Activated CD8-positive, alpha-beta T cell treated with anti-CD3 and anti-CD28 coated beads for 36 hours (primary cell): Measurements from ENCODE around the gene ZMYND10. TPM values are rescaled to one million over a fixed set of nuclear protein-coding genes. Genes with fewer than 3 reads are reported as not detected.

Experiments
- ATAC-seq: fragments of 200-7000 bp; cut with Tn5 transposase; one replicate; pipeline ENCODE4 v1.10.0; 2021; ENCODE audit warnings: mild to moderate bottlenecking, moderate library complexity
- CTCF ChIA-PET: fragments of 350-600 bp; sonication (Branson Sonifier 250); formaldehyde crosslinking; loops from one replicate; lab custom pipeline; 2021; ENCODE audit warnings: antibody characterized with exemption; lab: Charles Lee
- POLR2A ChIA-PET: fragments of 350-600 bp; sonication (Branson Sonifier 250); formaldehyde crosslinking; loops from one replicate; lab custom pipeline; 2021; ENCODE audit warnings: antibody characterized with exemption; lab: Charles Lee
- DNase-seq: peaks from one replicate; pipeline ENCODE4 v3.0.0-alpha.2; 2020
- H3K27ac Mint-ChIP-seq: one replicate; pipeline ENCODE4 v1.8.0; 2021; ENCODE audit warnings: mild to moderate bottlenecking, mixed read lengths
- H3K27me3 Mint-ChIP-seq: one replicate; pipeline ENCODE4 v1.8.0; 2021; ENCODE audit warnings: mixed read lengths
- H3K36me3 Mint-ChIP-seq: one replicate; pipeline ENCODE4 v1.8.0; 2021; ENCODE audit warnings: low read depth, mixed read lengths
- H3K4me1 Mint-ChIP-seq: one replicate; pipeline ENCODE4 v1.8.0; 2021; ENCODE audit warnings: low read depth, mixed read lengths
- H3K4me3 Mint-ChIP-seq: one replicate; pipeline ENCODE4 v1.8.0; 2021; ENCODE audit warnings: mild to moderate bottlenecking, moderate library complexity, mixed read lengths
- H3K9me3 Mint-ChIP-seq: one replicate; pipeline ENCODE4 v1.8.0; 2021; ENCODE audit warnings: mixed read lengths
- CTCF ChIP-seq: fragments of 200-600 bp; IDR thresholded peaks from one replicate; pipeline ENCODE4 v1.8.0; 2022; ENCODE audit warnings: antibody characterized with exemption, mild to moderate bottlenecking
- intact Hi-C: fragments of 100-400 bp; cut with micrococcal nuclease; formaldehyde crosslinking; loops from one replicate; pipeline ENCODE4 v1.10.0; 2022
- total RNA-seq, 2 experiments: library from RNA; stranded (reverse); gene quantifications; one replicate each; pipeline ENCODE4 v1.2.3, GENCODE V29; 2021

ZMYND10 gene
- total RNA-seq, 2 experiments from 2014 or later = 1.5 to 2.6 TPM

DNA sequence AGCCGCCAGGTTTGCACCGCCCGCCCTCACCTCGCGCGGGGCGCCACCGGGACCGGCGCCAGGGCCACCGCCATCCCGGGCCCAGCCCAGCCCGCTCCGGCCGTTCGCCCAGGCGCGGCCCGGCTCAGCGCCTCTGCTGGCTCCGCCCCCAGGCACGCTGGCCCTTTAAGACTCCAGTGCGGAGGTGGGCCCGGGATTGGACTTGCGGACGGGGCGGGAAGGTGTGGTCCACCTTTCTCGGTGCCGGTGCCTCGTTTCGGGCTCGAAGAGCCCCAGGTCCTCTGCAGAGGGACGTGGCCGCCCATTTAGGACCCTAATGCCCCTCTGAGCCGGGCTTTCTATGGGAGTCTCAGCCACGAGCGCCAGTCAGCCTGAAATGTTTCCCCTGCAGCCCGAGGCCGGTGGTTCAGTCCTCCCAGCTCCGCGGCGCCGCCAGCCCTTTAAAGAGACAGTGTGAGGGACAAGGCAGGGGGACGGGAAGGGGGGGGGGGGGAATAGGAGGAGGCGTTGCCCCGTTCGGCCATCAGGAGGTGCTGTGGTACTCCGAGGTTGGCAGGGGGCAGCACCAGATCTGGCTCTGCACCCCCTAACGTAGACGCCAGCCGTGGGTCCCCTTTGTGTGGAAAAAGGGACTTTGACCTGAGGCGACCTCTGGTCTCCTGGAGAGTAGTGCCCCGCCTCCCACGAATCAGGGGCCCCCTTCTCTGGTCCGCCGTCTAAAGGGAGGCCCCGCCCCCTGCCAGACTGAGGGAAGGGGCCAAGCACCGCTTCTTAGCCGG, 24.0 kb downstream of the ZMYND10 start:
- ATAC-seq (peak; percentile 73), DNase-seq (peak; percentile 89)
- peaks cover 1% of the 10 kb centered on the region for H3K36me3 Mint-ChIP-seq
- TF ChIP-seq CTCF = peak; percentile 64
- no peaks in the 10 kb centered on the region for H3K27me3 Mint-ChIP-seq
- peak overlapping the region; percentile 94 for H3K27ac Mint-ChIP-seq
- intact Hi-C loops = no loop called here
- CTCF ChIA-PET = interaction anchor here (0.7 to 3.4 kb wide), 7 partner anchors 16 to 75 kb away, joined by 3 to 10 read pairs (median 4); partner anchors contain the start of genes CYB561D2 and NPRL2
- peak overlapping the region; percentile 78 for H3K4me3 Mint-ChIP-seq
- POLR2A ChIA-PET = interaction anchor here (1.1 to 13.4 kb wide), 4 partner anchors 14 to 95 kb away, joined by 3 to 126 read pairs (median 4); partner anchors contain the start of gene RASSF1
- peaks cover 37% of the 10 kb centered on the region for H3K4me1 Mint-ChIP-seq
- H3K9me3 Mint-ChIP-seq = no peaks in the 10 kb centered on the region

DNA sequence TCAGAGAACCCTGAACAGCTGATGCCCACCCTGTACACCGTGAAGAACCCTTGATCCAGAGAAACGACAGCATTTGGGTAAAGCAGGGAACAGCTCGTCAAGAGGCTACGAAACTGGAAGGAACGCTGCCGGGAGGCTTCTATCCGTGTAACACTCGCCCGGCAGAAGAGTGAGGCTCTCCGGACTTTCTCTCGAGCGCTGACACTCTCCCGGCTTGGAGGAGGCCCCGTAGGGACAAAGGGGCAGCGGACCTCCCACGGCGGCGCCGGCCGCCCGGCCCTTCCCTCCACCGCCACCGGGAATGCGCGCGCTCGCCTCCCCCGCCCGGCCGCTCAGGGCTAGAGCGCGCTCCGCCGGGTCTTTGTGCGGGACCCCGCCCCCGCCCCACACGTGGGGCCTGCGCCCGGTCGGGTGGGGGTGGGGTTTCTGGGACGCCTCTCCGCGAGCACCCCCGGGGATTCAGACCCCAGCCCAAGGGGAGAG, 24.6 kb downstream of the ZMYND10 start:
- peak overlapping the region; percentile 88 for H3K4me3 Mint-ChIP-seq
- H3K27ac Mint-ChIP-seq = peak overlapping the region; percentile 80
- POLR2A ChIA-PET = interaction anchor here (1.1 to 13.4 kb wide), 6 partner anchors 15 to 74 kb away, joined by 3 to 126 read pairs (median 4); partner anchors contain the start of genes RASSF1 and ZMYND10
- CTCF ChIA-PET = interaction anchor here (0.7 to 3.4 kb wide), 8 partner anchors 15 to 74 kb away, joined by 3 to 10 read pairs (median 4); partner anchors contain the start of genes CYB561D2 and NPRL2
- no peaks in the 10 kb centered on the region for H3K9me3 Mint-ChIP-seq
- intact Hi-C loops = no loop called here
- peaks cover 39% of the 10 kb centered on the region for H3K4me1 Mint-ChIP-seq
- no peaks in the 10 kb centered on the region for H3K27me3 Mint-ChIP-seq
- peak; percentile 61 for DNase-seq
- ATAC-seq = peak; percentile 46
- no peak for TF ChIP-seq CTCF
- H3K36me3 Mint-ChIP-seq = peaks cover 1% of the 10 kb centered on the region

DNA sequence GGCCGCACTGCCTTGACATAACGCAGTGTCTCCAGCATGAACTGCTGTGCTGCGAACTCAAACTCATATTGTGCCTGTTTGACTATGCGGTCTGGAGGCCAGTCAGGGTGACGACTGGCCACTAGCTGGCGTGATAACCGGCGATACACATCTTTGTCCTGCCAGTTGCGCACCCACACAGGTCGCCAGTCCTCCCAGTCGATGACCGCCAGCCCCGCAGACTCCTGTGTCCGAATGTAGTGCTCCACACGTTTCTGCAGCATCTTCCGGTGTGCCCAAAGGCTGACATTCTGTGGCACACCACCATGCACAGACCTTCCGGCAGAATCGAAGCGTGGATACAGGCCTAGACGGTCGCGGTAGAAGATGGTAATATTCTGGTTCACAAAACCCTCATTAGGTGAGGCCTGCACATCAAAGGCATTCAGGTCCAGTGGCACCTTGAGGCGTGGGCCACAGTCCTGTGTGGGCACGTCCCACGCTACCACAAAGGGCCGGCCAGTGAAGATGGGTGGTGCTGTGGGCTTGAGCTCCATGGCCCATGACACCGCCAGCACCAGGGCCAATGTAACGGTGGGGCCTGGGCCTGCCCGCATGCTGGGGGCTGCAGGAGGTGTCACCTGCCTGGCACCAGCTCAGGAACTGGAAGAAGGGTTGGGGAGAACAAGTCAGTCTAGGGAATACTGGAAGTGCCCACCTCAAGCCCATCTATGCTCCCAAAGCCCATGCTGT, 25.5 kb downstream of the ZMYND10 start:
- DNase-seq (no peak), ATAC-seq (no peak)
- H3K27me3 Mint-ChIP-seq = no peaks in the 10 kb centered on the region
- ChIA-PET POLR2A (interaction anchor here (1.0 to 13.4 kb wide), 8 partner anchors 9 to 286 kb away, joined by 3 to 126 read pairs (median 4); partner anchors contain the start of genes RASSF1 and ZMYND10), CTCF (interaction anchor here (0.8 to 3.4 kb wide), 7 partner anchors 8 to 74 kb away, joined by 3 to 10 read pairs (median 6); partner anchors contain the start of genes CYB561D2, HYAL3, NAA80 and NPRL2)
- peaks cover 1% of the 10 kb centered on the region for H3K36me3 Mint-ChIP-seq
- H3K4me1 Mint-ChIP-seq = peaks cover 42% of the 10 kb centered on the region
- H3K9me3 Mint-ChIP-seq = no peaks in the 10 kb centered on the region
- TF ChIP-seq CTCF = no peak
- intact Hi-C loops = no loop called here
- H3K4me3 Mint-ChIP-seq = peak overlapping the region; percentile 88
- H3K27ac Mint-ChIP-seq = no peak overlapping the region

DNA sequence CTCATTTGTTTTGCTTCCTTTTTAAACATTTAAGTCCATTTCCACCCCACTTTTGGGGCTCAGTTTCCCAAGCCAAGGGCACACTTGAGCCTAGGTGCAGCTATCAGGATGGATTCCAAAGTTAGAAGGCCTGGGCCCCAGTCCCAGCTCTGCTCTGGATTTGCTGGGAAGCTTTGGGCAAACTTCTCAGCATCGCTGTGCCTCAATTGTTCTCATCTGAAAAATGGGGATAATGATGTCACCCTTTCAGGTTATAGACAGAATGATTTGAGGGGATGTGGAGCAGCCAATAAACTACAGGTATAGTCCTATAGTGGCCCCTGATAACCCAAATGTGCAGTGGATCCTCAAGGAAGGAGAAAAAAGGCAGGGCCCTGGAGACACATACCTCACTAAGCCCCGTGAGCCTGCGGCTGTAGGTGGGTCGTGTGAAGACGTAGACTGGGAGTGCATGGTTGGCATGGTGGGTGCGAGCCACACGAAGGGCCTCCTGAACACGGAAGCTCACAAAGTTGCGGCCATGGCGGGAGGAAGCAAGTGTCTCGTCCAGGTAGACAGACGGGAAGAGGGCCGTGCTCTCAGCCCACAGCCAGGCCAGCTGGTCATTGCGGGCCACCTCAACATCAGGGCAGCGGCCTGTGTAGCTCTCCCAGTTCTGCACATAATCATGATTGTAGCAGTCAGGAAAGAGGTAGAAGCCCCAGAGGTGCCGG, 26.2 kb downstream of the ZMYND10 start:
- no peaks in the 10 kb centered on the region for H3K27me3 Mint-ChIP-seq
- intact Hi-C loops = no loop called here
- DNase-seq (no peak), ATAC-seq (no peak)
- ChIA-PET POLR2A (interaction anchor here (0.6 to 13.4 kb wide), 11 partner anchors 8 to 454 kb away, joined by 3 to 126 read pairs (median 3); partner anchors contain the start of genes IFRD2, RASSF1, TUSC2 and ZMYND10), CTCF (interaction anchor here (1.2 to 3.4 kb wide), 5 partner anchors 9 to 125 kb away, joined by 5 to 10 read pairs (median 8); partner anchors contain the start of genes HYAL3, NAA80 and TUSC2)
- no peaks in the 10 kb centered on the region for H3K9me3 Mint-ChIP-seq
- no peak for TF ChIP-seq CTCF
- H3K36me3 Mint-ChIP-seq = peaks cover 1% of the 10 kb centered on the region
- H3K4me3 Mint-ChIP-seq = peak overlapping the region; percentile 26
- no peak overlapping the region for H3K27ac Mint-ChIP-seq
- peaks cover 37% of the 10 kb centered on the region for H3K4me1 Mint-ChIP-seq
